HG02970 (cell line): ENCODE data around the gene EBF3.

Source experiments
- ATAC-seq: cut with Tn5 transposase; IDR thresholded peaks from one replicate; pipeline ENCODE4 v1.9.1; 2021; ENCODE audit warnings: mild to moderate bottlenecking, moderate library complexity, moderate number of reproducible peaks; ENCODE audit not compliant: unreplicated experiment, low FRiP score

EBF3 gene

GRCh38 chr10:129857242-129857960, 106.7 kb downstream of the EBF3 start:
- no peak for ATAC-seq

GRCh38 chr10:129855836-129856563, 108.1 kb downstream of the EBF3 start:
- no peak for ATAC-seq

GRCh38 chr10:129854796-129855705, 109.0 kb downstream of the EBF3 start:
- no peak for ATAC-seq

- ATAC-seq = no peak
These were observed 109.9 kb downstream of the EBF3 start for GRCh38 chr10:129854158-129854557.

GRCh38 chr10:129853562-129853903, 110.5 kb downstream of the EBF3 start:
- ATAC-seq = no peak

GRCh38 chr10:129852829-129853561, 111.1 kb downstream of the EBF3 start:
- ATAC-seq = no peak

- ATAC-seq = no peak
These were observed 112.0 kb downstream of the EBF3 start for GRCh38 chr10:129851941-129852640.

GRCh38 chr10:129850790-129851189, 113.3 kb downstream of the EBF3 start:
- ATAC-seq = no peak

GRCh38 chr10:129850316-129850715, 113.8 kb downstream of the EBF3 start:
- ATAC-seq = no peak

- ATAC-seq = no peak
These were observed 114.2 kb downstream of the EBF3 start for GRCh38 chr10:129849853-129850252.

- no peak for ATAC-seq
These were observed 114.7 kb downstream of the EBF3 start for GRCh38 chr10:129849452-129849750.

GRCh38 chr10:129848696-129849451, 115.2 kb downstream of the EBF3 start:
- no peak for ATAC-seq

- ATAC-seq = no peak
These were observed 116.2 kb downstream of the EBF3 start for GRCh38 chr10:129847741-129848483.

GRCh38 chr10:129846991-129847391, 117.1 kb downstream of the EBF3 start:
- no peak for ATAC-seq

- ATAC-seq = no peak
These were observed 118.8 kb downstream of the EBF3 start for GRCh38 chr10:129845111-129845753.

GRCh38 chr10:129844216-129844766, 119.8 kb downstream of the EBF3 start:
- no peak for ATAC-seq

GRCh38 chr10:129843702-129844101, 120.4 kb downstream of the EBF3 start:
- no peak for ATAC-seq

- no peak for ATAC-seq
These were observed 120.9 kb downstream of the EBF3 start for GRCh38 chr10:129843131-129843541.
